Measurements from ENCODE around the gene ADAP1.

ADAP1 gene

GRCh38 chr7:922334-923107 lies 32.0 kb downstream of the ADAP1 start:
- DNase-seq (ENCODE audit: low read depth, low spot score): no peak

DNA sequence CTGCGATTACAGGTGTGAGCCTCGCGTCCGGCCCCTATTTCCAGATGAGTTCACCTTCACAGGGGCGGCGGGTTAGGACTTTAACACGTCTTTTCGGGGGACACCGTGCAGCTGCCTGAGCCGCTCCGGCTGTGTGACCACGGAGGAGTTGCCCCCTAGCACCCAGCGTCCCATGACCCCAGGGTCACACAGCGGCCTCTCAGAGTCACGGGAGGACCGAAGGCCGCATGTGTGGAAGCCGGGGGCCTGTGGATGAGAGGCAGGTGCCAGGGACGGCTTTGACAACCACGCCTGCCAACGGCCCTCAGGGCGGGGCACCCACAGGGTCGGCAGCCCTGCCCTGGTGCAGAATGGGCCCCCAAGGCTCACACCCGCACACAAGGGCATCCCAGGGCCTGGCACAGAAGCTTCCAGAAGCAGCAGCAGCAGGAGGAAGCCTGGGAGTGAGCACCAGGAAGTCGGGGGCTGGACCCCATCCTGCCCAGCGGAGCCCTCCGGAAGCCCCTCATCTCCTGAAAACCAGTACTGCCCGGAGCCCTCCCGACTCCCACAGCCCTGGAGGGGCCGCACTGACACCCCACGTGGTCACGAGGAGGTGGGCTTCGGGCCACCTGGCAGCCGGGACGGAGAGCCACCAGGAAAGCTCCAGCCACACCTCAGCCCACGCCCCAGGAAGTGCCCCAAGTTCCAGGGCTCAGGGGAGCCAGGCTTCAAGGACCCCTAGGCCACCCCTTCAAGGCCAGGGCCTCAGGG lies 32.7 kb downstream of the ADAP1 start:
- DNase-seq (ENCODE audit: low read depth, low spot score): no peak

DNA sequence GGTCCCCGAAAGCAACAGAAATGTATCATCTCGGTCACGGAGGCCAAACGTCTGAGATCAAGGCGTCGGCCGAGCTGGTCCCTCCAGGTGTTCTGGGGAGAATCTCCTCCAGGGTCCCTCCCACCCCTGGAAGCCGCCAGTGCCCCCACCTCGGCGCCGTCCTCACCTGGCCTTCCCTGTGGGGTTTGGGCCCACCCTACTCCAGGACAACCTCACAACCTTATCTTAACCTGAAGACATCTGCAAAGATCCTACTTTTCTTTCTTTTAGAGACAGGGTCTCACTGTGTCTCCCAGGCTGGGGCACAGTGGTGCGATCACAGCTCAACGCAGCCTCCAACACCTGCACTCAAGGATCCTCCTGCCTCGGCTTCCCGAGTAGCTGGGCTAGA lies 33.4 kb downstream of the ADAP1 start:
- no peak for DNase-seq (ENCODE audit: low read depth, low spot score)

DNA sequence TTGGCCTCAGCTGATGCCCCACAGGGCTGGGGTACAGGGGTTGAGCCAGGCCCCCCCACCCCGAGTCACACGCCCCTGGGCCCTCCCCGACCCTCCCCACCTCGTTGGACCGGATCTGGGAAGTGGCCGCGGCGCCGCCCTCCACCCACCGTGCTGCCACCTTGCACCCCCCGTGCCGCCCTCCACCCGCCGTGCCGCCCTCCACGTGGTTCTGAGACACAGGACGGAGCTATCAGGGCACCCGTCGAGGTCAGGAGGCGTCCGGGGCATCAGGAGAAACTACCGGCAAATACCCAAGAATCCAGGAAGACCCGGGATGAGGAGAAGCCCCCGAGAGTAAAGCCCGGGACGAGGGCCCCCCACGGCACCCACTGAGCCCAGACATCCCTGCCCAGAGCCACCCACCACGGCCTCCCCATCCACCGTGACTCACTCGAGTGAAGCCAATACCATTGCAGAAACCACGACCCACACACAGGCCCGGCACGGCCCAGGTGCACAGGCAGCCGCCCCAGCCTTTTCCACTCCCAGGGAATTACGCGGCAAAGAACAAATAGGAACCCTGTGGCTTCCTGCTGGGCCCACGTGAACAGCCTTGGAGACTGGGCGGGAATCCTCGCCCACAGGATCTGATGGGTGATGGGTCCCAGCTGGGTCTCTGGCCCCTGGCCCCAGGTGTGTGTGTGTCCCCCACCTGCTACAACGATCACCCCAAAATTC lies 34.0 kb downstream of the ADAP1 start:
- no peak for DNase-seq (ENCODE audit: low read depth, low spot score)

DNA sequence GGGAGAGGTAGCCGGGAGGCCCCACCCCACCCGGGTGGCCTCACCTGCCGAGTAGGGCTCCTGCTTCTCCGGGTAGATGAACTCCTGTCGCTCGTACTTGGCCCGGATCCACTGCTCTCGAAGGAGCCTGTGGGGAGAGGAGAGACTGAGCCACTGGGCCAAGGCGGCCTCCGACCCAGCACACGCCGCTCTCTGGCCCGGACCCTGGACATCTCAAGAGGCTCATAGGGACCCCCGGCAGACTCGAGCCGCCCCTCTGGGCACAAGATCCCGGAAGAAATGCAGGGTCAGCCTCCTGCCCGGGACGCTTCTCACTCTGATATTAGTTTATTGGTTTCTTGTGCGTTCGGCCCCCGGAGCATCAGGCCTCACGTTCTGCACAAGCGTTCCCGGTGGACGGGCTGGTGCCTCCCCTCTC lies 34.5 kb downstream of the ADAP1 start:
- DNase-seq (ENCODE audit: low read depth, low spot score): no peak

GRCh38 chr7:919114-919442 lies 35.4 kb downstream of the ADAP1 start:
- DNase-seq (ENCODE audit: low read depth, low spot score): no peak

GRCh38 chr7:918441-919113 lies 35.9 kb downstream of the ADAP1 start:
- DNase-seq (ENCODE audit: low read depth, low spot score): no peak

DNA sequence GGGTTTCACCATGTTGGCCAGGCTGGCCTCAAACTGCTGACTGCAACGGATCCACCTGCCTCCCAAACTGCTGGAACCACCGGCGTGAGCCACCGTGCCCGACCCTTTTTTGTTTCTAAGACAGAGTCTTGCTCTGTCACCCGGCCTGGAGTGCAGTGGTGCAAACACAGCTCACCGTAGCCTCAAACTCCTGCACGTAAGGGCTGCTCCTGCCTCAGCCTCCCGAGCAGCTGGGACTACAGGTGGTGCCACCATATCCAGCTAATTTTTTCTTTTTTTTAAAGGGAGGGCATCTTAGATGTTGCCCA lies 36.4 kb downstream of the ADAP1 start:
- DNase-seq (ENCODE audit: low read depth, low spot score): no peak

GRCh38 chr7:917255-918117 lies 37.0 kb downstream of the ADAP1 start:
- no peak for DNase-seq (ENCODE audit: low read depth, low spot score)

GRCh38 chr7:916291-916941 lies 38.1 kb downstream of the ADAP1 start:
- DNase-seq (ENCODE audit: low read depth, low spot score): no peak

DNA sequence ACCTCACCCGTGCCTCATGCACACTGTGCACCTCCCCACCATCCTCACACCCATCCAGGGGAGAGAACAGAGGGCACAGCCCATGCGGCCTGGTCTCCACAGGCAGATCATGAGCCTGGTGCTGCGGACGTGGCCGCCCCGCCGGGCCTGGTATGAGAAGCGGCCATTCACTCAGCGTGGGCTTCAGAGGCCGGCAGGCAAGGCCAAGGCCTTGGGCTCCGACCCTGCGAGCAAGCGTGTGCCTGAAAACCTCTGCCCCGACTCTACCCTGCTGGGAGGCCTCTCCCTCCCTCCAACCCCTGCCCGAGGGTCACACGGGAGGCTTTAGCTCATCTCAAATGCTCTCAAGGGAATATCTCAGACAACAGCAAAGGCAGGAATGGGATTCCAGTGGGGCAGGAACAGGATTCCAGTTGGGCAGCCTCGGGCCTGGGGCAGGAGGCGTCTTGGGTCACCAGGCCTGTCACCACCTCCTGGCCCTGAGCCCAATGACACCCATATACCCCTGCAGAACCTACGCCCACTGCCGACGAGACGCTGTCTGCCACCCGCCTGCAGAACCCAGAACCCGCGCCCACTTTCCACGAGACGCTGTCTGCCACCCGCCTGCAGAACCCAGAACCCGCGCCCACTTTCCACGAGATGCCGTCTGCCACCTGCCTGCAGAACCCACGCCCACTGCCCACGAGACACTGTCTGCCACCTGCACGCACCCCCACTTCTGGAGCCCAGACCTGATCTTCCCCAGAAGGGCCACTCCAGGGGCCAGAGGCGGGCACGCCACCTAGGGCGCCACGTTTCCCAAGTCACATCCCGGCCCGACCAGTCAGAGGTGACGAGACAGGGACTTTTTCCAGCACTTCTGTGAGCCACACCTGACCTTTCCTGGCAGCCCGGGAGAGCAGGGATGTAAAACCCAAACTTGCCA lies 38.9 kb downstream of the ADAP1 start:
- DNase-seq (ENCODE audit: low read depth, low spot score): no peak

- DNase-seq (ENCODE audit: low read depth, low spot score): no peak
Observed at GRCh38 chr7:914521-915194, 39.8 kb downstream of the ADAP1 start.

DNA sequence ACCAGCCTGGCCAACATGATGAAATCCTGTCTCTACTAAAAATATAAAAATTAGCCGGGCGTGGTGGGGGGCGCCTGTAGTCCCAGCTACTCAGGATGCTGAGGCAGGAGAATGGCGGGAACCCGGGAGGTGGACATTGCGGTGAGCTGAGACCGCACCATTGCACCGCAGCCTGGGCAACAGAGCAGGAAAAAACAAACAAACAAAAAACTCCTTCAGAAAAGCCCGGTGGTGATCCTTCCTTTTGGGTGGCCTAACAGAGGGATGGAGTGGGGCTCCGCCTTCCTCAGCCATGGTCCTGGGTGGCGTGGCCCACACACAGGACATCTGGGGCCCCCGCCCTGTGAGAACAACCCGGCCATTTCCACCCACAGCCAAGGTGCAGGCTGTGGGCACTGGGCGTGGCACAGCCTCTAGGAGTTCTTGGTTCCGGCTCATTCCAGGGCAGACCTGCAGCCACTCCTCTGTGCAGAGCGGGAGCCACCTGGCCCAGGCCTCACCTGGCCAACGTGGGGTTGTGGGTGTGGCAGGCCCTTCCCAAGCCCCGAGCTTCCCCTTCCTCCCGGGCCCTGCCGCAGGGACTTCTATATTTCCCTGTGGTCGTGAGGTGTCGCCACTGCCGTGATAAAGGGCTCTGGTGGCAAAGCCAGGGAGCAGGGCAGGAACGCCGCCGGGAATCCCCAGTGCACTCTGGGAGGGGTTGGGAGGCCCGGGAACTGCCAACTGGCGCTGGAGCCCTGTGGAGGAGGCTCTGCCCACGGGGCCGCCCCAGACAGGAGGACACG lies 40.6 kb downstream of the ADAP1 start:
- no peak for DNase-seq (ENCODE audit: low read depth, low spot score)

- DNase-seq (ENCODE audit: low read depth, low spot score): no peak
Observed at GRCh38 chr7:911791-912480, 42.5 kb downstream of the ADAP1 start.

- DNase-seq (ENCODE audit: low read depth, low spot score): no peak
Observed at GRCh38 chr7:910931-911431, 43.5 kb downstream of the ADAP1 start.

GRCh38 chr7:910441-910861 lies 44.0 kb downstream of the ADAP1 start:
- no peak for DNase-seq (ENCODE audit: low read depth, low spot score)
